ENCODE results near the gene KSR2.

The KSR2 gene

GRCh38 chr12:117662620-117663395 is 306.0 kb downstream of the KSR2 start:
- no peaks in the 10 kb centered on the region for H3K27me3 ChIP-seq (ENCODE audit: control insufficient read depth in 2 of 2, insufficient read depth in 2 of 2, low read length in 2 of 2)
- no peak overlapping the region for H3K9ac ChIP-seq (ENCODE audit: low read depth in 1 of 2, low read length in 2 of 2)
- H3K9me3 ChIP-seq (ENCODE audit: control insufficient read depth in 2 of 2, low read length in 2 of 2), result no peaks in the 10 kb centered on the region
- H3K4me1 ChIP-seq (ENCODE audit: control insufficient read depth in 2 of 2, insufficient read depth in 2 of 2, low read length in 2 of 2), result no peaks in the 10 kb centered on the region
- H3K27ac ChIP-seq (ENCODE audit: low read depth in 2 of 2, low read length in 2 of 2), result no peak overlapping the region
- no peaks in the 10 kb centered on the region for H3K36me3 ChIP-seq (ENCODE audit: control insufficient read depth in 2 of 2, insufficient read depth in 2 of 2, low read length in 2 of 2)
- H3K4me3 ChIP-seq (ENCODE audit: low read length in 2 of 2), result no peak overlapping the region

DNA sequence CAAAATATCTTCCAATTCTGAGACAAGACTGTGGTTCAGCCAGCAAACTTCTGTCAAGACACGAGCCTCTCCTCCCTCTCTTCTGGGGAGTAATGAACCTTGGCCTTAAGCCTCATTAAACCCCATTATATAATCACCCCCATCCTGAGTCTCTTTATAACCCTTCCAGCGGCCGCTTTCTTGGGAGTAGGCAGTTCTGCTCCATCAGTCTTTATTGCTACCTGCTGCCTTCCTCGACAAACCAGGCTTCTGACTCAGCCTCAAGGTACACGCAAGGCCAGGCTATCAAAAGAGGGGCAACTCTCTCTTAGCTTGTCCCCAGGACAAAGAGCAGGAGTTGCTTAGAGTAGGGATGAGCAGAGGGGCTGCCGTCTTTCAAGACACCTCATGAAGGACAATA is 306.6 kb downstream of the KSR2 start:
- H3K27me3 ChIP-seq (ENCODE audit: control insufficient read depth in 2 of 2, insufficient read depth in 2 of 2, low read length in 2 of 2), result no peaks in the 10 kb centered on the region
- no peaks in the 10 kb centered on the region for H3K36me3 ChIP-seq (ENCODE audit: control insufficient read depth in 2 of 2, insufficient read depth in 2 of 2, low read length in 2 of 2)
- H3K9me3 ChIP-seq (ENCODE audit: control insufficient read depth in 2 of 2, low read length in 2 of 2), result no peaks in the 10 kb centered on the region
- H3K4me1 ChIP-seq (ENCODE audit: control insufficient read depth in 2 of 2, insufficient read depth in 2 of 2, low read length in 2 of 2), result no peaks in the 10 kb centered on the region
- H3K4me3 ChIP-seq (ENCODE audit: low read length in 2 of 2), result no peak overlapping the region
- H3K27ac ChIP-seq (ENCODE audit: low read depth in 2 of 2, low read length in 2 of 2), result no peak overlapping the region
- H3K9ac ChIP-seq (ENCODE audit: low read depth in 1 of 2, low read length in 2 of 2), result no peak overlapping the region

GRCh38 chr12:117661471-117661870 is 307.3 kb downstream of the KSR2 start:
- Histone ChIP-seq H3K9me3 (ENCODE audit: control insufficient read depth in 2 of 2, low read length in 2 of 2) (no peaks in the 10 kb centered on the region), H3K4me3 (ENCODE audit: low read length in 2 of 2) (no peak overlapping the region), H3K4me1 (ENCODE audit: control insufficient read depth in 2 of 2, insufficient read depth in 2 of 2, low read length in 2 of 2) (no peaks in the 10 kb centered on the region), H3K27me3 (ENCODE audit: control insufficient read depth in 2 of 2, insufficient read depth in 2 of 2, low read length in 2 of 2) (no peaks in the 10 kb centered on the region), H3K36me3 (ENCODE audit: control insufficient read depth in 2 of 2, insufficient read depth in 2 of 2, low read length in 2 of 2) (no peaks in the 10 kb centered on the region), H3K27ac (ENCODE audit: low read depth in 2 of 2, low read length in 2 of 2) (no peak overlapping the region), H3K9ac (ENCODE audit: low read depth in 1 of 2, low read length in 2 of 2) (no peak overlapping the region)

GRCh38 chr12:117660896-117661295 is 307.9 kb downstream of the KSR2 start:
- Histone ChIP-seq H3K36me3 (ENCODE audit: control insufficient read depth in 2 of 2, insufficient read depth in 2 of 2, low read length in 2 of 2) (no peaks in the 10 kb centered on the region), H3K4me1 (ENCODE audit: control insufficient read depth in 2 of 2, insufficient read depth in 2 of 2, low read length in 2 of 2) (no peaks in the 10 kb centered on the region), H3K9ac (ENCODE audit: low read depth in 1 of 2, low read length in 2 of 2) (no peak overlapping the region), H3K4me3 (ENCODE audit: low read length in 2 of 2) (no peak overlapping the region), H3K27me3 (ENCODE audit: control insufficient read depth in 2 of 2, insufficient read depth in 2 of 2, low read length in 2 of 2) (no peaks in the 10 kb centered on the region), H3K27ac (ENCODE audit: low read depth in 2 of 2, low read length in 2 of 2) (no peak overlapping the region), H3K9me3 (ENCODE audit: control insufficient read depth in 2 of 2, low read length in 2 of 2) (no peaks in the 10 kb centered on the region)

DNA sequence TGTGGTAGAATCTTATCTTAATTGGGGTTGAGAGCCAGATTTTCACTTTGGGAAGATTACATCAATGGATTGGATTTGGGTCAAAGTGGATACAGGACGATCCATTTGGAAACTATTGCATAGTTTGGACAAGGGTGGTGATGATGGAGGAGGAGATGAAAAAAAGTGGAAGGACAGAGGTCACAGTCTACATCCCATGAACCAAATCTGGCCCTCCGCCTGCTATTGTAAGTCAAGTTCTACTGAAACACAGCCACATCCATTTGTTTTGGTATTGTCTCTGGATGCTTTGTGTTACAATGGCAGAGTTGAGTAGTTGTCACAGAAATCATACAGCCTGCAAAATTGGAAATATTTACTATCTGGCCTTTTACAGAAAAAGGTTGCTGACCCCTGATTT is 310.6 kb downstream of the KSR2 start:
- H3K4me1 ChIP-seq (ENCODE audit: control insufficient read depth in 2 of 2, insufficient read depth in 2 of 2, low read length in 2 of 2), result no peaks in the 10 kb centered on the region
- no peaks in the 10 kb centered on the region for H3K27me3 ChIP-seq (ENCODE audit: control insufficient read depth in 2 of 2, insufficient read depth in 2 of 2, low read length in 2 of 2)
- H3K4me3 ChIP-seq (ENCODE audit: low read length in 2 of 2), result no peak overlapping the region
- no peaks in the 10 kb centered on the region for H3K36me3 ChIP-seq (ENCODE audit: control insufficient read depth in 2 of 2, insufficient read depth in 2 of 2, low read length in 2 of 2)
- no peak overlapping the region for H3K27ac ChIP-seq (ENCODE audit: low read depth in 2 of 2, low read length in 2 of 2)
- H3K9ac ChIP-seq (ENCODE audit: low read depth in 1 of 2, low read length in 2 of 2), result no peak overlapping the region
- H3K9me3 ChIP-seq (ENCODE audit: control insufficient read depth in 2 of 2, low read length in 2 of 2), result no peaks in the 10 kb centered on the region

DNA sequence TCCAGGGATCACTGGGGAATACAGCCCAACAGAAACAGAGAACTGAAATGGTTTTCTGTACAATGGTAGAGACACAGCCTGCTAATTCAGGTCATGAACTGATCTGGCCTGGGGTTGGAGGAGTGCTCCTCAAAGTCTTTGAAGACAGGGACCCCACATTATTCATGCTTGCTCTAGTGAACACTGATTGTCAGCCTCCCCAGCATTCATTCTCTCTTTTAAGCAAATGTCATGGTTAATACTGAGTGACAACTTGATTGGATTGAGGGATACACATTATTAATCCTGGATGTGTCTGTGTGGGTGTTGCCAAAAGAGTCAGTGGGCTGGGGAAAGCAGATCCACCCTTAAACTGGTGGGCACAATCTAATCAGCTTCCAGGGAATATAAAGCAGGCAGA is 319.0 kb downstream of the KSR2 start:
- no peaks in the 10 kb centered on the region for H3K36me3 ChIP-seq (ENCODE audit: control insufficient read depth in 2 of 2, insufficient read depth in 2 of 2, low read length in 2 of 2)
- H3K27ac ChIP-seq (ENCODE audit: low read depth in 2 of 2, low read length in 2 of 2), result no peak overlapping the region
- no peak overlapping the region for H3K4me3 ChIP-seq (ENCODE audit: low read length in 2 of 2)
- H3K9me3 ChIP-seq (ENCODE audit: control insufficient read depth in 2 of 2, low read length in 2 of 2), result peaks cover 0 to 2% of the 10 kb centered on the region in 2 donors
- H3K9ac ChIP-seq (ENCODE audit: low read depth in 1 of 2, low read length in 2 of 2), result no peak overlapping the region
- H3K4me1 ChIP-seq (ENCODE audit: control insufficient read depth in 2 of 2, insufficient read depth in 2 of 2, low read length in 2 of 2), result no peaks in the 10 kb centered on the region
- H3K27me3 ChIP-seq (ENCODE audit: control insufficient read depth in 2 of 2, insufficient read depth in 2 of 2, low read length in 2 of 2), result no peaks in the 10 kb centered on the region

GRCh38 chr12:117646520-117646919 is 322.3 kb downstream of the KSR2 start:
- H3K9ac ChIP-seq (ENCODE audit: low read depth in 1 of 2, low read length in 2 of 2), result no peak overlapping the region
- H3K4me1 ChIP-seq (ENCODE audit: control insufficient read depth in 2 of 2, insufficient read depth in 2 of 2, low read length in 2 of 2), result no peaks in the 10 kb centered on the region
- no peaks in the 10 kb centered on the region for H3K27me3 ChIP-seq (ENCODE audit: control insufficient read depth in 2 of 2, insufficient read depth in 2 of 2, low read length in 2 of 2)
- no peaks in the 10 kb centered on the region for H3K9me3 ChIP-seq (ENCODE audit: control insufficient read depth in 2 of 2, low read length in 2 of 2)
- no peak overlapping the region for H3K4me3 ChIP-seq (ENCODE audit: low read length in 2 of 2)
- no peaks in the 10 kb centered on the region for H3K36me3 ChIP-seq (ENCODE audit: control insufficient read depth in 2 of 2, insufficient read depth in 2 of 2, low read length in 2 of 2)
- H3K27ac ChIP-seq (ENCODE audit: low read depth in 2 of 2, low read length in 2 of 2), result no peak overlapping the region

DNA sequence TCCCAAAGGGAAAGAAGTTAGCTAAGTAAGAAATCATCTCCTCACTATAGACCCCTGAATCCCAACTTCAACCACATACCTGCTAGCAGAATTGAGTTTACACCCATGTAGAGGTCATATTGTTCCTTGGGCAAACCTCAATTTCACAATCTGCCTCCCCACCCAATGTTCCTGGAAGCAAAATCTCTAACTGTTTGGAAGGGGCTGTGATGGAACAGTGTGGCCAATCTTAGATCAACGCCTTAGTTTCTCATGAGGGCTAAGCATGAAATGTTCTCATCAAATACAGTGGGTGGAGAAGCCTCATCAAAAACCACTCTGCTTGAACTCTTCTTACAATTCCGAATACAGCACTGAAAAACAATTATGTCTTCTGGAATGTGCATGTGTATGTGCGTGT is 323.3 kb downstream of the KSR2 start:
- Histone ChIP-seq H3K36me3 (ENCODE audit: control insufficient read depth in 2 of 2, insufficient read depth in 2 of 2, low read length in 2 of 2) (no peaks in the 10 kb centered on the region), H3K4me1 (ENCODE audit: control insufficient read depth in 2 of 2, insufficient read depth in 2 of 2, low read length in 2 of 2) (no peaks in the 10 kb centered on the region), H3K9me3 (ENCODE audit: control insufficient read depth in 2 of 2, low read length in 2 of 2) (no peaks in the 10 kb centered on the region), H3K9ac (ENCODE audit: low read depth in 1 of 2, low read length in 2 of 2) (no peak overlapping the region), H3K4me3 (ENCODE audit: low read length in 2 of 2) (no peak overlapping the region), H3K27ac (ENCODE audit: low read depth in 2 of 2, low read length in 2 of 2) (no peak overlapping the region), H3K27me3 (ENCODE audit: control insufficient read depth in 2 of 2, insufficient read depth in 2 of 2, low read length in 2 of 2) (no peaks in the 10 kb centered on the region)

- H3K27me3 ChIP-seq (ENCODE audit: control insufficient read depth in 2 of 2, insufficient read depth in 2 of 2, low read length in 2 of 2), result no peaks in the 10 kb centered on the region
- no peak overlapping the region for H3K4me3 ChIP-seq (ENCODE audit: low read length in 2 of 2)
- H3K4me1 ChIP-seq (ENCODE audit: control insufficient read depth in 2 of 2, insufficient read depth in 2 of 2, low read length in 2 of 2), result no peaks in the 10 kb centered on the region
- H3K9ac ChIP-seq (ENCODE audit: low read depth in 1 of 2, low read length in 2 of 2), result no peak overlapping the region
- H3K27ac ChIP-seq (ENCODE audit: low read depth in 2 of 2, low read length in 2 of 2), result no peak overlapping the region
- H3K9me3 ChIP-seq (ENCODE audit: control insufficient read depth in 2 of 2, low read length in 2 of 2), result no peaks in the 10 kb centered on the region
- no peaks in the 10 kb centered on the region for H3K36me3 ChIP-seq (ENCODE audit: control insufficient read depth in 2 of 2, insufficient read depth in 2 of 2, low read length in 2 of 2)
Observed at GRCh38 chr12:117643971-117644370, 324.8 kb downstream of the KSR2 start.

- Histone ChIP-seq H3K36me3 (ENCODE audit: control insufficient read depth in 2 of 2, insufficient read depth in 2 of 2, low read length in 2 of 2) (no peaks in the 10 kb centered on the region), H3K9ac (ENCODE audit: low read depth in 1 of 2, low read length in 2 of 2) (no peak overlapping the region), H3K9me3 (ENCODE audit: control insufficient read depth in 2 of 2, low read length in 2 of 2) (no peaks in the 10 kb centered on the region), H3K4me3 (ENCODE audit: low read length in 2 of 2) (no peak overlapping the region), H3K27me3 (ENCODE audit: control insufficient read depth in 2 of 2, insufficient read depth in 2 of 2, low read length in 2 of 2) (no peaks in the 10 kb centered on the region), H3K27ac (ENCODE audit: low read depth in 2 of 2, low read length in 2 of 2) (no peak overlapping the region), H3K4me1 (ENCODE audit: control insufficient read depth in 2 of 2, insufficient read depth in 2 of 2, low read length in 2 of 2) (no peaks in the 10 kb centered on the region)
Observed at GRCh38 chr12:117641885-117642284, 326.9 kb downstream of the KSR2 start.

Measured in mucosa of rectum (tissue), 2 donors.